A549 treated with AZD2906 at 1 μM for 4 hours (cell line): Measurements from ENCODE around the gene CAMK2N1. TPM values are rescaled to one million over a fixed set of nuclear protein-coding genes. Genes with fewer than 3 reads are reported as not detected.

Experiments used
- total RNA-seq: library from RNA; stranded (reverse); fragments of 200-300 nt; extraction: Qiagen RNA extraction; gene quantifications from 5 replicates; pipeline ENCODE4 v1.2.3, GENCODE V29; 2022

CAMK2N1 gene
- total RNA-seq, result 57.0 to 70.3 TPM (median 63.2 TPM) in 5 replicates

DNA sequence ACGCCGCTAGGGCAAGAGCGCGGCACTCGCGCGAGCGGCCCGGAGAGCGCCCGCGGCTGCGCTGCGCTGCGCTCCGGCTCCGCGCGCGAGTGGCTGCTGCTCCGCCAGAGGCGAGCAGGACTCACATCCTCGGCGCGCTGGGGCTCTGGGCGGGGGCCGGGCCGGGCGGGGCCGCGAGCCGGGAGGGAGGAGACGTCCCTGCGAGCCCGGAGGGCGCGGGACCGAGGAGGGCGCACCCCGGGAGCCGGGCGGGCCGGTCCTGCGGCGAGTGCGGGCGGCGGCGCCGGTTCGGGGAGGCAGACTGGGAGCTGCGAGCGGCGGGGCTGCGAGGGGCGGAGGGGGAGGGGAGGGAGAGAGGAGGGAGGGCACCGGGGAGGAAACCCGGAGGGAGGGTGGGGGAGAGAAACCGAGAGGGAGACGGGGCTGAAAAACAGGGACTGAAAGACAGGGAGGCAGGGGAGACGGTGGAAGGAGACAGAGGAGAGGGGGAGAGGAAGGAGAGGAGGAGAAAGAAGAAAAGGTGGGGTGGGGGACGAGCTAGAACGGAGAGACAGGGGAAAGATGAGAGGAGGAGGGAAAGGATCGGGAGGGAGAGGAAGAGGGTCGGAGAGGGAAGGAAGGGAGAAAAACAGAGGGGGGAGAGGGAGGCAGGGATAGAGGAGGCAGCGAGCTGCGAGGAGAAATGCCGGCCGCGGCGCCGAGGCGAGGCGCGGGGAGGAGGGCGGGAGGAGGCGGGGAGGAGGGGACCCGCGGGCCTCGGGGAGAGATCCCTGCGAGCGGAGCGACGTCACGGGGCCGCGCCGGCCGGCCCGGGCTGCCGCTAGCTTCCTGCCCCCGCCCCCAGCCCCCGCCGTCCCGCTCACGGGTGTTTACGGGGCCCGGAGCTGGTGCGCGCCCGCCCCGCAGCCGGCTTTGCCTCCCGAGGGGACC lies at the start of gene CAMK2N1:
CAMK2N1 (minus strand) TSS at position 684 of the 930 bp plus-strand sequence. CDS start 831 bp downstream, outside the sequence.

GRCh38 chr1:20507564-20508410 lies 21.8 kb upstream of the CAMK2N1 start, which contains the start of gene MUL1:
MUL1 (minus strand) TSS chr1:20508151; CDS start chr1:20508024, 127 bp downstream.

Other genes with a start within 250 kb of the CAMK2N1 start
- gene VWA5B1, start 195.3 kb downstream of the CAMK2N1 start, total RNA-seq, result not detected in 5 replicates
- gene MUL1, start 21.9 kb upstream of the CAMK2N1 start, total RNA-seq, result 44.3 to 48.7 TPM (median 46.7 TPM) in 5 replicates
- 2.8 to 4.1 TPM (median 3.7 TPM) in 5 replicates for gene FAM43B, start 66.4 kb upstream of the CAMK2N1 start, total RNA-seq
- 33.3 to 43.7 TPM (median 34.5 TPM) in 5 replicates for gene CDA, start 102.9 kb upstream of the CAMK2N1 start, total RNA-seq
- 26.5 to 36.2 TPM (median 32.9 TPM) in 5 replicates for gene PINK1, start 147.2 kb upstream of the CAMK2N1 start, total RNA-seq
- gene DDOST, start 175.2 kb upstream of the CAMK2N1 start, total RNA-seq, result 194 to 210 TPM (median 205 TPM) in 5 replicates
- gene KIF17, start 231.8 kb upstream of the CAMK2N1 start, total RNA-seq, result 1.8 to 2.5 TPM (median 2.1 TPM) in 5 replicates
- gene SH2D5, start 246.5 kb upstream of the CAMK2N1 start, total RNA-seq, result 11.6 to 15.5 TPM (median 13.1 TPM) in 5 replicates